GM19240 (cell line): ENCODE measurements around the gene DDX31.

Experiments
- DNase-seq: peaks from one replicate; pipeline ENCODE4 v3.0.0; 2011; ENCODE audit warnings: low spot score; ENCODE audit not compliant: insufficient read length

Gene DDX31

DNA sequence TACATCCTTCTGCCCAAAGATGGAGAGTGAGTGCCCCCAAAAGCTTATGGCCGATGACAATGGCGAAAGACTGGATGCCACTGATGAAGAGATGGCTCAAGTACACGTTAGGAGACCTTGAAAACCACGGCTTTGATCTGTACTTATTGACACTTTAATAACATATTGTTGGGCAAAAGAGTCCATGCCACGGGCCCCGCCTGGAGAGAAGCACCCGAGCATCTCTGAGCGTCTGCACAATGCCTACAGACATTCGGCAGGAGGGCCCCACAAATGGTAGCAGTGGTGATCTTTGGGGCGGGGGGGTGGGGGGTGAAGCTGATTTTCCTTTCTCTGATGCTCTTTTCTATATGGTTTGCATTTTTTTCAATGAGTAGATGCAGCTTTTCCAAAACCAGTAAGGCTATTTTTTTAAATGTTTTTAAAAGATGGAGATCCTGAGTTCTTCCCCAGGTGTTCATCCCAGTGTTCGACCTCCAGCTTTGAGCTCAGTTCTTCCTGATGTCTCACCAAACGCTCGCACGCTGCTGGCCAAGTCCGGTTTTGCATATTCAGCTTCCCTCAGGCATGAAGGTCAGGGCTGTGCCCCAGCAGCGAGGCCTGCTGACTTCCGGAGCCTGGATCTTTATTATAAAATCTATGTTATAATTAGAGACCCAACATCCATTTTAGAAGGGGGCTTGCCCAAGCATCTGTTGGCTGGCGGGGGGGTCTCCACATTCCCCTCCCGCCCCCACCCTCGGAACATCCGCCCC, 121.6 kb downstream of the DDX31 start:
- DNase-seq = no peak

DNA sequence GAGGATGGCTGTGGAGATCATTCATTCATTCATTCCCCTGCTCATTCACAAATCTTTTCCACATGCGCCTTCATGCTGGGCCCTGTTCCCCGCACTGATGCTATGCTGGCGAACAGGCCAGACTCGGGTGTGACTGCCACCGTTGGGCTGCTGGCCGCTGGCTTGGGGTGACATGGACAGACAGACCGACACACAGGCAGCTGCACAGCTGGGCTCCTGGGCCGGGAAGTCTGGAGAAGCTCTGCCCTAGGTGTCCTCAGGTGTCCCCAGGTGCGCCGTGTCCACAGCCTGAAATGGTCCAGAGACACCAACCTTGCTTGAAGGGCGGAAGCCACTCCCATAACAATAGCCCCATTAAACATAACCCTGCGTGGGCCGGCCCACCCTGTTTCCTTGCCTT, 122.3 kb downstream of the DDX31 start:
- DNase-seq = no peak

DNA sequence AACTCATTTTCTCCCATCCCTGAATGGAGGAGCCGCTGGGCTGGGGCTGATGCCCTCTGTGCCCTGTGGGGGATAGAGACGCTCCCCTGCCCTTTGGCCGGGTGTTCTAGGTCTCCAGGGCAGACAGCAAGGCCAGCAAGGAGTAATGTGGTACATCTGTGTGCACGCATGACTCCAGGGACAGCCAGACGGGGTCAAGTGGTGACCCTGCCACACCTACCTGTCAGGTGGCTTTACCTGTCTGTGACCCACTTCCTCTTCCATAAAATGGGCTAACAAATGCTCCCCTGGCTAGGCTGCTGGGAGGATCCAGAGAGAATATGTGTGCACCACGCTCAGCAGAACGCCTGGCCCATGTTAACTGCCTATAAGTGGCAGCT, 122.7 kb downstream of the DDX31 start:
- no peak for DNase-seq

DNA sequence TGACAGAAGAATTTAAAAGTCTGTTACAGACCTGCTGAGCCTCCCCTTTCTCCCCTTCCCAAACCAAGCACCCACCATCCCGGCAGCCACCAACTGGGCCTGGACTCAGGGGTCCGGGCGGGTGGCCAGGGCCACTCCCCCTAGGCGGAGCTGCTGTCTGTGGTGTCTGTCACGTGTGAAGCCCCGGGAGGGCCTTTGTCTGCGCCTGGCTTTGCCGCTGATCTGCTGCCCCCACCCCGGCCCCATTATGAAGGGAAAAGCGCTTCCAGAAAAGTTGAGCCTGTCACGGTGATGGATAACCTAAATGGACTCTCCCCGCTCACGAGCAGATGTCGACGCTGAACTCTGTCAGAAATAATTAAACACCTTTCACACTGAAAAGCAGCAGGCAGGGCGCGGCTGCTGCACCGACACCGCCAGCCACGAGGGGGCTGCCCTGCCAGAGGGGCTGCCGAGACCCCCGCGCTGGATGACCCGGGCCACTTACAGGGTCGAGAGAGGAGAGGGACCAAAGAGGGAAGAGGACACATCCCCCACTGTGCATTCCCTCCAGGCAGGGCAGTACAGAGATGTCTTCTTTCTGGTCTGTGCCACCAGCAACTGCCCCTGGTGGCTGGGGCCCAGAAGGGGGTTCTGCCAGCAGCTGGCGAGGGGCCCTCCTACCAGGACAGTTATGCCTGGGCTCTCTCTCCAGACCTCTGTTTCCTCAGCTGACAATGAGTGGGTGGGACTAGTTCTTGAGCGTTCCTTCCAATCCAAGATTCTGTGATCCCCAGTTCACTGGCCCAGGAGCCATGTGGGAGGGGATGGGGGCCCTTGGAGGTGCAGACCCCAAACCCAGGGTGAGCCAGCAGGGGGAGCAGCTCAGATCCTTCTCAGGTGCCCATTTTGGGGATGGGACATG, 123.4 kb downstream of the DDX31 start:
- DNase-seq = no peak

DNA sequence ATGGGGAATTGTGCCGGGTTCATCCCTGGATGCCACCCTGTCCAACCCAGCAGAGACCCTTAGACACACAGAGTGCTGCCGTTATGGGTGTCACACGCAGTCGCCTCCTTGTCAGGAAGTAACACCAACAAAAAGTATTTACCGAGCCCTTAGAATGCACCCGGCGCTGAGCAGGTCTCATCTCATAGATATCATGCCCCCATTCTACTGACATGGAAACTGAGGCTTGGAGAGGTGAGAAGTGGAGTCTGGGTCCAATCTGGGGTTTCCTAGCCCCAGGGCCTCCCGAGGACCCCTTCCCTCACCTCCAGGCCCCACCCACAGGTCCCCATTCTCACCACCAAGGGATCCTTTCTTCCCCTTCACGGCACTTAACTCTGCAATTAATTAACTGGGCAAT, 124.2 kb downstream of the DDX31 start:
- no peak for DNase-seq

DNA sequence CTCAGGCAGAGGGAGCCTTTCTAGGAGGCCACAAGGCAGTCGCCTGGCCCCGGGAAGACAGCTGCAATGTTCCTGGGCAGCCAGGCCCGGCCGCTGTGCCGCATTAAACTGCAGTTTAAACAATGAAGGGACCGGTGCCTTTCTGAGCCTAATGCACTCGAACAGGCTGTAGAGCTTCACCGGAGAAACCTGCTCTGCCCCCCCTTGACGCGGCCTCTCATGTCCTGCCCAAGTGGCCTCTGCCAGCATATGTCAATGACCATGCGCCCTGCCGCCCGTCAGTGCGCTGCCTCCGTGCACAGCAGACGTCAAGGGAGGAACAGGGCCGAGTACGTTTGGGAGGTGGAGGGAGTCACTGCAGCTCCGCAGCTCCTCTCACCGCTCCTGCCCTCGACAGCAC, 125.8 kb downstream of the DDX31 start:
- no peak for DNase-seq

DNA sequence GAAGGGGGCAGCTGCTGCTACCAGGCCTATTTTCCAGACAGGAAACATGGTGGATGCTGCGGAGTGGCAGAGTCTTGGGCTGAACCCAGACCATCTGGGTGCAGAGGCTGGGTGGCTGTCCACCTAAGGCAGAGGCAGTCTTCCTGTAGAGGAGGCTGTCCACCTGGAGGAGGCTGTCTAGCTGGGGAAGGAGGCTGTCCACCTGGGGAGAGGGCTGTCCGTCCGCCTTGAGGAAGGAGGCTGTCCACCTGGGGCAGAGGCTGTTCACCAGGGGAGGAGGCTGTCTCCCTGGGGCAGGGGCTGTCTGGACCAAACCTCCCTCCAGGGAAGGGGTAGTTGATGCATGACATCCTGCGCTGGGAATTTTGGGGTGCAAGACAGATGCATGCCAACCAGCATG, 126.5 kb downstream of the DDX31 start:
- DNase-seq = no peak
